ENCODE measurements around the gene FAT2.

Gene FAT2

DNA sequence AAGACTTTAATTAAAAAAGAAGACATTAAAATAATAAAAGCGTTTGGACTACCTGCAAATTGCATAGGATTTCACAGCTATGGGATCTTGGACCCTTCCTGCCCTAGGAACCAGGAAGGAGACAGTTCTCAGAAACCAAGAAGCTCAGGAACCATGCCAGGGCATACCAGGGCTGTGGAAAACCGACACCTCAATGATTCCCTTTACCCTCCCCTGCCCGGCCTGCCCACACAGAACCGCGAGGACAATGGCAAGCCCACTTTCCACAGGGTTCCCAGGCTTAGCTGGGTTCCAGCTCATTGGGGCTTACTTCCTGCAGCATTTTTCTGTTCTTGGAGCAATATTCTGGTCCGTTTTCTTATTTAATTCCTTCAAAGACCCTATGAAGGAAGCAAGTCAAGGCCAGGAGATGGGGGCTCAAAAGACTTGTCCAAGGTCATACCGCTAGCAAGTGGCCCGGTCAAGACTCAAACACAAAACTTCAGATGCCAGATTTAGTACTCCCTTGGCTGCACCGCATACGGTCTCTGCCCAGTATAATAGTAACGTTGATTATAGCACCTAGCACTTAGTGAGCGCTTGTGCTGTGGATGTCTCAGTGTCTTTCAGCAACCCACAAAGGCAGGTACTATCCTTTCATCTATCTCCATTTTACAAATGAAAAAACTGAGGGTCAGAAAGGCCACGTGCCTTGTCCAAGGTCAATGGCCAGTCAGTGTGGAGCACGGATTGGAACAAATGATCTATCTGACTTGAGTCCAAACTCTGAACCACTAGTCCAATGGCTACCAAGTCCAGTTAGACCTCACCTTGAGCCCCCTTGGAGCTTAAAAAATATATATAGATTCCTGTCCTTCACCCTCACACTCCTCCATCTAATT, 6.8 kb downstream of the FAT2 start:
- TF ChIP-seq, protein P1, sequence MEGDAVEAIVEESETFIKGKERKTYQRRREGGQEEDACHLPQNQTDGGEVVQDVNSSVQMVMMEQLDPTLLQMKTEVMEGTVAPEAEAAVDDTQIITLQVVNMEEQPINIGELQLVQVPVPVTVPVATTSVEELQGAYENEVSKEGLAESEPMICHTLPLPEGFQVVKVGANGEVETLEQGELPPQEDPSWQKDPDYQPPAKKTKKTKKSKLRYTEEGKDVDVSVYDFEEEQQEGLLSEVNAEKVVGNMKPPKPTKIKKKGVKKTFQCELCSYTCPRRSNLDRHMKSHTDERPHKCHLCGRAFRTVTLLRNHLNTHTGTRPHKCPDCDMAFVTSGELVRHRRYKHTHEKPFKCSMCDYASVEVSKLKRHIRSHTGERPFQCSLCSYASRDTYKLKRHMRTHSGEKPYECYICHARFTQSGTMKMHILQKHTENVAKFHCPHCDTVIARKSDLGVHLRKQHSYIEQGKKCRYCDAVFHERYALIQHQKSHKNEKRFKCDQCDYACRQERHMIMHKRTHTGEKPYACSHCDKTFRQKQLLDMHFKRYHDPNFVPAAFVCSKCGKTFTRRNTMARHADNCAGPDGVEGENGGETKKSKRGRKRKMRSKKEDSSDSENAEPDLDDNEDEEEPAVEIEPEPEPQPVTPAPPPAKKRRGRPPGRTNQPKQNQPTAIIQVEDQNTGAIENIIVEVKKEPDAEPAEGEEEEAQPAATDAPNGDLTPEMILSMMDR (IDR thresholded peaks at IDR 0.05): no peak

DNA sequence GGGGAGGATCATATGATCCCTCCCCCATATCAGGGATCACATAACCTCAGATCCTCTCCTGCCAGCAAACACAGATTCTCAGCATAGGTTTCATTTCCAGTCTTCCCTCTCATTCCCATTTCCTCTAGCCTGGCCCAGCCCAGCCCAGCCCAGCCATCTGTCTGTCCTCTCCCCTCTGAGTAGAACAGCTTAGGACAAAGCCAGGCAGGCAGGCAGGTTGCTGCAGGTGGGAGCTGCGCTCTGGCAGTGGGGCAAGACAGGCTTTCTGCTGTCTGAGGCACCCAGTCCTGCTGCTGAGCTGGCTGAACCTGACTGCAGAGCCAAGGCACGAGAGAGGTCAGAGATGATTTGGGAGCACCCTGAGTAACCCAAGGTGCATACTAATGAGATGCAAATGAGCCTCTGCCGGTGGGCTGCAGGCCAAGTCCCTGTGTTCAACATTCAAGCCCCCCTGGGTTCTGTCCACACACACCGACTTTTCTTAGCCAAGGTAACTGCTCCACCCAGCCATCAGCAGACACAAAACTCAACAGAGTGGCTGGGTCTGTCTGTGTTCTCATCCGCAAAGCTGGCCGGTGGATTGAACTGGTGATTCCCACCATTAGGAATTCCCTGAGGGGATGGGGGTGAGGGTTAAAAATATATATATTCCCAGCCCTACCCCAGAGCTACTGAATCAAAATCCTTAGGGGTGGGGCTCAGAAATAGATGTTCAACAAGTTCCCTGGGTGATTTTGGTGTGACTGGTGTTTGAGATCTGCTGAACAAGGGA, 9.1 kb downstream of the FAT2 start:
- TF ChIP-seq, protein P1 (IDR thresholded peaks at IDR 0.05): no peak

DNA sequence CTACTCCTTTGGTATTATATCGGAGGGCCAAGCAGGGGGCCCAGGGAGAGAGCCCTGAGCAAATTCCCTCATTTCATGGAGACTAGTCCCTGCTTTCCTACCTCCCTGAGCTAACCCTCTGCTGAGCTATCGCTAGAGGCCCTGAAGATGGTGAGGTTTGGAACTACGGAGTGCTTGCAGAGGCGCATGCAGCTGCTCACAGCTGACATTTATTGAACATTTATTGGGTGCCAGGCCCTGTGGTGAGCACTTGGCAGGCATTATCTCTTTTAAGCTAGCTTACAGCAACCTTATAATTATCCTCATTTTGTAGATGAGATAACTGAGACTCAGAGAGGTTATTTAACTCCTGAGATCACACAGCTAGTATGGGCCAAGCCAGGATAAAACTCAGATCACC, 9.8 kb downstream of the FAT2 start:
- TF ChIP-seq, protein P1 (IDR thresholded peaks at IDR 0.05): no peak

DNA sequence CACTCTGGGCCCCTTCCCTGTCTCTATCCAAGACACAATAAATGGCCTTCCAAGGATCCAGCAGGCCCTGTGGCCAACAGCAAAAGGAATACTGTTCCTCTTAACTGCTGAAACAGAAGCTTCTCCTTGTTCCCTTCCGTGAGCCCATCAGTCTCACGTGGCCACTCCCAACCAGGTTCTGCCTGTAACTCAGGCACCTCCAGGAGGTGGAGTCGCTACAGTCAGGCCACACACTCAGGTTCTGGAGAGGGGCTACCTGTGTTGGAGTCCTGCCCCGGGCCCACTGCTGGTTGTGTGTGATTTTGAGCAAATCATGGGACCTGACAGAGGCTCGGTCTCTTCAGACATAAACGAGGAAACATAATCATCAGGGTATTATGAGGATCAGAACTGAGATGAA, 10.3 kb downstream of the FAT2 start:
- TF ChIP-seq, protein P1 (IDR thresholded peaks at IDR 0.05): no peak

DNA sequence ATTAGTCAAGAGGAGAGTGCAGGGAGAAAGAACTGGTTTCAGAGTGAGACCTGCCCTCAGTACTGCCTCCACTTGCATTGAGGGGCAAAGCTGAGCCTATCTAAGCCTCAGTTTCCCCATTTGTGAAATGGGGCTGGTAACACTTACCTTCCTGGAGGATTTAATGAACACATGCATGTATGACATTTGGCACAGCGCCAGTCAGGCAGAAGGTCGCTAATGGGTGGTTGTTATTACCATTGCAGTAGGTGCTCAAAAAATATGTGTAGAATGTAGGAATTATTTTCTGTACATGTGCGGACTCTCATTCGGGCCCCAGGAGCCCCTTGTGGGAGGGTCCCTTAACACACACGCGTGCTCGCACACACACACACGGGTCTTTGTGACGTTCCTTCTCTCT, 10.9 kb downstream of the FAT2 start:
- TF ChIP-seq, protein P1 (IDR thresholded peaks at IDR 0.05): no peak

DNA sequence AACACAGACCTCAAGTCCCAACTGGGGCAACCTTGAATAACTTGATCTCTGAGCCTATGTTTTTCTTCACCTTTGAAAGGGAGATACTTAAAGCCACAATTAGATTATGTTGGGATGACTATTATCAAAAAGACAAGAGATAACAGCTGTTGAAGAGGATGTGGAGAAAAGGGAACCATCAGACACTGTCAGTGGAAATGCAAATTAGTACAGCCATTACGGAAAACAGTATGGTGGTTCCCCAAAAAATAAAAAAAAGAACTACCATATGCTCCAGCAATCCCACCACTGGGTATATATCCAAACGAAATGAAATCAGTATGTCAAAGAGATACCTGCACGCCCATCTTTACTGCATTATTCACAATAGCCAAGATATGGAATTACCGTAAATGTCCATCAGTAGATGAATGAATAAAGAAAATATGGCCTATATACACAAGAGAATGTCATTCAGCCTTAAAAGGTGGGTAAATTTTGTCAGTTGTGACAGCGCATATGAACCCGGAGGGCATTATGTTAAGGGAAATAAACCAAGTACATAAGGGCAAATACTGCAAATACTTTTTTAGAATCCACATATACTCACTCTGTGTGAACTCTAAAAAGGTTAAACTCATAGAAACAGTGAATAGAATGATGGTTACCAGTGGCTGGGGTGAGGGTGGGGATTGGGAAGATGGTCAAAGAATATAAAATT, 12.7 kb downstream of the FAT2 start:
- TF ChIP-seq, protein P1 (IDR thresholded peaks at IDR 0.05): no peak

DNA sequence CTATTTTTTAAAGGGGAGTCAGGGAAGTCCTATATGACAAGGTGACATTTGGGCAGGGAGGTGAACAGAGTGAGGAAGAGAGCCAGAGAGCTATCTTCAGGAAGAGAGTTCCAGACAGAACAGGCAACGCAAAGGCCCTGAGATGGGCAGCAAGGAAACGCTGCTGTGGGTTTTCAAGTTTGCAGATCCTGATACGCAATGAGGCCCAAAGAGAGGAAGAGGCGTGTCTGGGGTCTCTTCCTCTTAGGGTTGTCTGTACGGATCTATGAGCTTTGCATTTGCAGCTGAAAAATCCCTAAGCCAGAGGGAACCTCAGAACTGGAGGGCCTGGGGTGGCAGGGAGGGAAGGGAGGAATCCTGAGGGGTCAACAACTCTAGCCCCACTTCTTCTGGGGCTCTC, 13.6 kb downstream of the FAT2 start:
- TF ChIP-seq, protein P1 (IDR thresholded peaks at IDR 0.05): no peak

All from LNCAP (cell line).